HG03354 (cell line): ENCODE measurements around the gene ARPC4.

Experiments
- ATAC-seq: cut with Tn5 transposase; IDR thresholded peaks from one replicate; pipeline ENCODE4 v1.9.1; 2021; ENCODE audit warnings: mild to moderate bottlenecking; ENCODE audit not compliant: unreplicated experiment, poor library complexity, severe bottlenecking

Gene ARPC4

DNA sequence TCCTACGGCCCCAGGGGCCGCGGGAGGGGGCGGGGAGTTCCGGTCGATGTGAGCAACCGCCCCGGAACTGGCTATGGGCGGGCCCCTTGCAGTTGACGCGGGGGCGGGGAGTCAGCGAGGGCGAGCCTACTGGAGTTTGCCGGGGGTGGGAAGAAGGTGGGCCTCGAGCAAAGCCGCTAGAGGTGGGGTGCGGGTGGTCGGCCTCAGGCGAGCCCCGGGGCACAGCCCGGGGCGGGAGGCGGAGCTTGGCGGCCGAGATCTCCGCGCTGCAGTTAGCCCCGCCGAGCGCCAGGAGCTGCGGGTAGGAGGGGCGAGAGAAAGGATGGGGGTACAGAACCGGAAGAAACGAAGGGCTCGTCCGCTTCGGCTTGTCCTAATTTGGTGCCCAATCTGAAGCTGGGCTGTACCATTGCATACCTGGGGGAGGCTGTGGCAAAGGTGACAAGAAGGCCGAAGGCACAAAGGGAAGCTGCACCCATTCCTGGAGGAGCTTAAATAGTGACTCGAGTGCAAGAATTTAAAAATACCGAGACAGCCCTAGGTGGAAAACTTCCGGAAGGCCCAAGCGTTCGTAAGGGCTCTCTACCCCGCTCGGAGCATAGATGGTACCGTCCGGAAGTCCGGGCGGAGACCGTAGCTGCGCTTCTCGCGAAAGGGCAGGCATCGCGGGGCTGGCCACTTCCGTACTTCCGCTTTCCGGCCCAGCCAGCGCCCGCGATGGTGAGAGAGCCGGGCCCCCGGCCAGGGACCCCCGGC lies at the start of gene ARPC4, which contains the start of gene TADA3:
TSS of gene ARPC4 (plus strand) at position 678 of the 756 bp plus-strand sequence. CDS start at position 718, 40 bp downstream.
TSS of gene TADA3 (minus strand) at position 69 of the 756 bp plus-strand sequence. CDS start 1,007 bp downstream, outside the sequence.
- ATAC-seq: peak; percentile 89

DNA sequence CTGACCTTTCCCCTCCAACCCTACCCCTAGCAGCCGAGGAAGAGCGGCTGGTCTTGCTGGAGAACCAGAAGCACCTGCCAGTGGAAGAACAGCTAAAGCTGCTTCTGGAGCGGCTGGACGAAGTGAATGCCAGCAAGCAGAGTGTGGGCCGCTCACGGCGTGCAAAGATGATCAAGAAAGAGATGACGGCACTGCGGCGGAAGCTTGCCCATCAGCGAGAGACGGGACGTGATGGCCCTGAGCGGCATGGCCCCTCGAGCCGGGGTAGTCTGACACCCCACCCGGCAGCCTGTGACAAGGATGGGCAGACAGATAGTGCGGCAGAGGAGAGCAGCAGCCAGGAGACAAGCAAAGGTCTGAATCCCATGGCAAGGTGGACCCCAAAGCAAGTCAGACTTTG lies 49.3 kb upstream of the ARPC4 start:
- ATAC-seq: no peak

DNA sequence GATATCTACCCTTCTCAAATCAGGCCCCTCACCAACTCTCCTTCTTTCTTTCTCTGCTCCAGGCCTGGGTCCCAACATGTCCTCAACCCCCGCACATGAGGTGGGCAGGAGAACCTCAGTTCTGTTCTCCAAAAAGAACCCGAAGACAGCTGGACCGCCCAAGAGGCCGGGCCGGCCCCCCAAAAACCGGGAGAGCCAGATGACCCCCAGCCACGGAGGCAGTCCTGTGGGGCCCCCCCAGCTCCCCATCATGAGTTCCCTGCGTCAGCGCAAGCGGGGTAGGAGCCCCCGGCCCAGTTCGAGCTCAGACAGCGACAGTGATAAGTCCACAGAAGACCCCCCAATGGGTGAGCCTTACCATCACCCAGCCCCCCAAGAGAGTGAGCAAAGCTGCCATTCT lies 48.7 kb upstream of the ARPC4 start:
- ATAC-seq: no peak

DNA sequence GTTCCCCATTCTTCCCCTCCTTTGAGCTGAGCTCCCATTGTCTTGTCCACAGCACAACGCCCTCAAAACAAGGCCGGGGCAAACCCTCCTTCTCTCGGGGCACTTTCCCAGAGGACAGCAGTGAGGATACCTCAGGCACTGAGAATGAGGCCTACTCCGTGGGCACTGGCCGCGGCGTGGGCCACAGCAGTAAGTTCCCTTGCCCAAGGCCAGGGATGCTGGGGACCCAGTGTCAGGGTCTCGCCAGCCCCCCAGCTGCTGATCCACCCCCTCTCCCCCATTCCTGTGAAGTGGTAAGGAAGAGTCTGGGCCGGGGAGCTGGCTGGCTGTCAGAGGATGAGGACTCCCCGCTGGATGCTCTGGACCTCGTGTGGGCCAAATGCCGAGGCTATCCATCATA lies 47.4 kb upstream of the ARPC4 start:
- no peak for ATAC-seq

DNA sequence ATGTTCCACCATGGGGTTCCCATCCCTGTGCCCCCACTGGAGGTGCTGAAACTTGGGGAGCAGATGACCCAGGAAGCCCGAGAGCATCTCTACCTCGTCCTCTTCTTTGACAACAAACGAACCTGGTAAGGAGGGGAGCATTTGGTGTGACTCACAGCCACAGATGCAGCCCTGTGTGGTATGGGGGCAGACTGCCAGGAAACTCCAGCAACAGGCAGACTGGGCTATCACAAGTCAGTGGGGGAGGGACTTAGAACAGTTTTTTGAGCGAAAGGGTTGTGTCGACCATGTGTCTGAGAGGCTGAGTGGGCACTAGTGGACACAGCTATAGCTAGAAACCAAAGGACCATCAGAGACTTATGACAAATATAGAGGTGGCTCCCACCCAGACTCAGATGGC lies 46.6 kb upstream of the ARPC4 start:
- ATAC-seq: no peak

DNA sequence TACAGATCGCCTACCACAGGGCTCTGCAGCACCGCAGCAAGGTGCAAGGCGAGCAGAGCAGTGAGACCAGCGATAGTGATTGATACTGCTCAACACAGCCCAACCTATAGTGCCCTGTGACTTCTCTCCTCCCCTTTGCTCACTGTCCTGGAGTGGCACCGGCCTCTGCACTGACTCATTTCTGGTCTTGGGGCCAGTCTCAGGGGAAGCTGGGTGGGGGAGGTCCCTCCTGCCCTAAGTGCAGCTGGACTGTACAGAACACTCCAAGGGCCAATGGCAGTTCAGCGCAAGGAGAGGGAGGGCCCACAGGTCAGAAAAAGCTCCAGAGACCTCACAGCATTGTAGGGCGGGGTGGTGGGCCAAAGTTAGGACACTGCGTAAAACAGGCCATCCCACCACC lies 45.6 kb upstream of the ARPC4 start:
- ATAC-seq: no peak

DNA sequence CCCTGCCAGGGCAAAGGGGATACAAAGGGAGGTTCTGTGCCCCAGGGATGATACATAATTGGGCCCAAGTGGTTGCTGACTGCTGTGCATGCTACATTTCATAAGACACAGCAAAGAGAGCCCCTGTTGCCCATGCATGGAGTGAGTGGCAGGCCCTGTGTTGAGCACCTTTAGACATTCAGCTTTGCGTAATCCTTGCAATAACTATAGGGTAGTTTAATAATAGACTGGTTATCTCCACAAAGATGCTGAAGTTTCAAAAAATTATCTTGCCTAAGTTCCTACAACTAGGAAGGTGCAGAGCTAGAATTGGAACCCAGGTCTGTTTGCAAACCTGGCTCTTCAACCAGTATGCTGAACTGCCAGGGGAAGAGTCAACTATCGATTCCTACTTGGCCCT lies 44.9 kb upstream of the ARPC4 start:
- no peak for ATAC-seq

DNA sequence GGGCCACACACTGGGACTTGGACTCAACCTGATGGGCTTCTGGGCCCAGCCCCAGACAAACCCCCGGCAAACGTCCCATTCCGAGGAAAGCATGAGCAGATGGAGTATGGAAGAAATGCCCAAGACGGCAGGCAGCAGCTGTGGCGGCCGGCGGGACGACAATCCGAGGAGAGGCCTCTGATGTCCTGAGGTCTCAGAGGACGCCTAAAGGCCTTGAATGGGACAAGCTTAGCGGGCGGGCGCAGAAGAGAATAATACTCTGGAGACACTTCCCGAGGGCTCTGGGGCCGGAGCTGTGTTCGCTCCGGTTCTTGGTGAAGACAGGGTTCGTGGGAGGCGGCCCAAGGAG lies 43.6 kb upstream of the ARPC4 start:
- no peak for ATAC-seq

DNA sequence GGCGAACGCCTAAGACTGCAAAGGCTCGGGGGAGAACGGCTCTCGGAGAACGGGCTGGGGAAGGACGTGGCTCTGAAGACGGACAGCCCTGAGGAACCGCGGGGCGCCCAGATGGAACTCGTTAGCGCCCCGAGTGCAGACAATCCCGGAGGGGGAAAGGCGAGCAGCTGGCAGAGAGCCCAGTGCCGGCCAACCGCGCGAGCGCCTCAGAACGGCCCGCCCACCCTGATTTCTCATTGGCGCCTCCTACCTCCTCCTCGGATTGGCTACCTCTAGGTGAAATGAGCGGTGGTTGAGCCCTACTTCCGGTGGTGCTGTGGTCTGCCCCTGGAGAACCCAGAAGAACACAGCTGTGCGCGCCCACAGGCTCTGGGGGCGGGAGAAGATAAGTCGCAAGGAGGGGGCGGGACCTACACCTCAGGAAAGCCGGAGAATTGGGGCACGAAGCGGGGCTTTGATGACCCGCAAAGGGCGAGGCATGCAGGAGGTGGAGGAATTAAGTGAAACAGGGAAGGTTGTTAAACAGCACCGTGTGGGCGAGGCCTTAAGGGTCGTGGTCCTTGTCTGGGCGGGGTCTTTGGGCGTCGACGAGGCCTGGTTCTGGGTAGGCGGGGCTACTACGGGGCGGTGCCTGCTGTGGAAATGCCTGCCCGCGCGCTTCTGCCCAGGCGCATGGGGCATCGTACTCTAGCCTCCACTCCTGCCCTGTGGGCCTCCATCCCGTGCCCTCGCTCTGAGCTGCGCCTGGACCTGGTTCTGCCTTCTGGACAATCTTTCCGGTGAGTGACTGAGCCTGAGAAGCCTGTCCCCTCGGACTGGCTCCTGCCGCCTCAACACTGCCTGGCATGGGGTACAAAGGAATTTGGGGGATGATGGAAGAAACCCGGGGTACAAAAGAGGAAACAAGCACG lies 43.0 kb upstream of the ARPC4 start, which contains the start of gene OGG1:
TSS of gene OGG1 (plus strand) at position 308 of the 911 bp plus-strand sequence. CDS start at position 643, 335 bp downstream.
- ATAC-seq: peak; percentile 92

DNA sequence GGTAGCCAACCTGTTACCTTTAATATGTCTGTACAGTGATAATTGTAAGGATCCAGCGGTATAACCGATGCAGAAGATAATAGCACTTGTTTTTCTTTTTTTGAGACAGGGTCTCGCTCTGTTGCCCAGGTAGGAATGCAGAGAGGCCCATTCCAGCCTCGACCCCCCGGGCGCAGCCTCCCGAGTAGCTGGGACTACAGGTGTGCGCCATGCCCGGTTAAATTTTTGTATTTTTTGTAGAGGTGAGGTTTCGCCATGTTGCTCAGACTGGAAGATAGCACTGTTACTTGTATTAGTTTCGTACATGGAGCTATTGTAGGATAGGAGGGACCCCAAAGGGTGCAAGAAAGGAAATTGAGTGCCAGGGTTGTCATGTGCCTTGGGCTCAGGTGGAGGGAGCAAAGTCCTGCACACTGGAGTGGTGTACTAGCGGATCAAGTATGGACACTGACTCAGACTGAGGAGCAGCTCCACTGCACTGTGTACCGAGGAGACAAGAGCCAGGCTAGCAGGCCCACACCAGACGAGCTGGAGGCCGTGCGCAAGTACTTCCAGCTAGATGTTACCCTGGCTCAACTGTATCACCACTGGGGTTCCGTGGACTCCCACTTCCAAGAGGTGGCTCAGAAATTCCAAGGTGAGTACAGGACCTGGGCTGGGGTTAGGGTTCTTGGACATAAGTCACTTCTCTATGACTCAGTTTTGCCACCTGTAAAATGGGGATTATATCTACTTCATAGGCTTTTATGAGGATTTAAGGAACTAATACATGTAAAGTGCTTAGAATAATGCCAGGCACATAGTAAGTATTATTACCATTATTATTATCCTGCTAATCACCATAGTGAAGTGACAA lies 42.1 kb upstream of the ARPC4 start:
- ATAC-seq: no peak

DNA sequence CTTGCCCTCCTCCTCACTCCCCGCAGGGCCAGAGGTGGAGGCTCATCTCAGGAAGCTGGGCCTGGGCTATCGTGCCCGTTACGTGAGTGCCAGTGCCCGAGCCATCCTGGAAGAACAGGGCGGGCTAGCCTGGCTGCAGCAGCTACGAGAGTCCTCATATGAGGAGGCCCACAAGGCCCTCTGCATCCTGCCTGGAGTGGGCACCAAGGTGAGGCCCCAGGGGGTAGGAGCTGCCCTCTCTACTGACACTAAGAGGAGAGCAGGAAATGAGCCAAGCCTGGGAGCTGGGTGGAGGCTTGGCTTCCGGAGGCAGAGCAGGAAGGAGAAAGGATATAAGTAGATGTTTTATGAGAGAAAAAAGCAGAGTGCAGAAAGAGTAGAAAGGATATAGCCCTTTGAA lies 38.2 kb upstream of the ARPC4 start:
- no peak for ATAC-seq

DNA sequence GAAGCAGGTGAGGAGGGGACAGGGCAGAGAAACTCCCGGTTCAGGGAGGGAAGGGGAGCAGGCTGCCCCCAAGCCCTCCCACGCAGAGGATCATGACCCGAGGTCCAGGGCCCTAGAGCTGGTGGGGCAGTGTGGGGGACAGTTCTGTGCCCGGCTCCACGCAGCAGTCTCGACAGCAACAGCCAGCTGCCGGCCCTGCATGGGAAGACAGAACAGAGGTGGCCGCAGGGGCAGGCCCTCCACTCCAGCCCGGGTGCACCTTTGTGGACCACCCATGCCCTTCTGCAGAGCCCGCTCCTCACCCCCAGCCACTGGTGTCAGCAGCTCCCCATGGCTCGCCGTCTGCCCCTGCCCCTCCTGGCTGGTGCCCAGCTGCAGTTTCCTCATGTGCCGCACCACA lies 35.5 kb upstream of the ARPC4 start:
- ATAC-seq: no peak

DNA sequence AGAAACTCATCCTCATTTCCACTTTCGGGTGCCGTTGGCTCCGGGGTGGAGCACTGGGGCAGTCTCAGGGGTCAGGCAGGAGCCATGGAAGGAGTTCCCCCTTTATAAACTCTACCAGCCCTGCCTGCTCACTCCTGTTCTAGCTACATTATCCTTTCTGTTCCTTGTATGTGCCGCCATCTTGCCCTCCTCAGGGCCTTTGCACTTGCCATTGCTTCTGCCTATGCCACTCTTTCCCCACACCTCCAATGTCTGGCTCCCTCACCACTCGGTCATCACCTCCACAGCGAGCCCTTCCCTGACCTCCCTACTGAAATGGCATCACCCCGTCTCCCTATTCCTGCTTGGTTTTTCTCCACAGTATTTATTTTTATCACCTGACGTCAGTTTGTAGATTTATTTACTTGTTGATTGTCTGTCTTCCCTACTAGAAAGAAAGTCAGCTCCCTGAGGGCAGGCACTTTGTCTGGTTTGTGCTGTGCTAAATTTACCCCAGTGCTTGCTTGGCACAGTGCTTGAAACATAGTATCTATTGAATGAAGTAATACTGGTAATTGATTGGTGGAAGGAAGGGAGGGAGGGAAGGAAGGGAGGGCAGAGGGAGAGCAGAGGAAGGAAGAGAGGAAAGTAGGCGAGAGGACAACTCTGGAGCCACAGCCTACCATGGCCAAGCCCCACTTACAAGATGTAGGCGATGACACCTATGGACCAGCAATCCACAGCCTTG lies 31.9 kb upstream of the ARPC4 start:
- no peak for ATAC-seq

DNA sequence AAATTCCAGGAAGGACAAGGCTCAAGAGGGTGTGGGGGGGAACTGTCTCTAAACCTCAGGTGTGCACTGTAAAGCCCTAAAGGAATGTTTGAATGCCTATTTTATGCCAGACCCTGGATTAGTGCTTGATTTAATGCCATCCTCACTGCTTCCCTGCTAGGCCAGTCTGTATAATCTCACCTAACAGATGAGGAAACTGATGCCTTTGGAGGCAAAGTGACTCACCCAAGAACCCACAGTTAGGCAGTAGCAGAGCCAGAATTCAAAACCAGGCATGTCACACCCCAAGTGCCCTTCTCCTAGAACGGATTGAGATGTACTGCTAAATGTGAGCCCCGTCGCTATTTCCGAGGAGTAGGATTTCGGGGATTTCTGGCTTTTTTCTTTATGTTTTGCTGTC lies 31.0 kb upstream of the ARPC4 start:
- no peak for ATAC-seq

DNA sequence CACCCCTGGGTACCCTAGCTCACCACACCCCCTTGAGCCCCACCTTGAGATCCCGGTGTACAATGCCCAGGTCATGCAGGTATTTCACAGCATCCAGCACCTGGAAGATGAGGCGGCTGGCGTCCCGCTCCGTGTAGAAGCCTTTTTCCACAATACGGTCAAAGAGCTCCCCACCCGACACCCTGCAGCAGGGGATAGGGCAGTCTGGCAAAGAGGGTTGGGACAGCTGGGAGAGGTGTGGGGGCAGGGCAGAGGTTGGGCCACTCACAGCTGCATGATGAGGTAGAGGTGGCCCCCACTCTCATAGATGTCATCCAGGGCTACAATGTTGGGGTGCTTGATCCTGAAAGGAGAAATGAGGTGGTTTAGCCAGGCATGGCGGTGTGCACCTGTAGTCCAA lies 30.0 kb upstream of the ARPC4 start:
- no peak for ATAC-seq

DNA sequence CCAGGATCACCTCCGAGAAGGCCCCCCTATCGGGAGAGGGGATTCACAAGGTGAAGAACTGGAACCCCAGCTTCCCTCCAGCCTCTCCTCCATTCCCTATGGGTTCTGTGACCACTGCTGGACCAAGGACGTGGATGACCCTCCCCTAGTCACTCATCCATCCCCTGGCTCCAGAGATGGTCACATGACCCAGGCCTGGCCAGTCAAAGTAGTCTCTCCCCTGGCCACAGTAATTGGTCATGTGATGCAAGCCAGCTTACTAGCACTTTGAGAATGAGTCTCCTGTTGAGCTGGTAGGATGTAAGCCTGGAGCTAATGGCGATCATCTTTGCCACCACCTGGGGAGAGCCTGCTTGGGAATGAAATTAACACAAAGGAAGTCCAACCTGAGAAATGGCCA lies 27.0 kb upstream of the ARPC4 start:
- no peak for ATAC-seq

DNA sequence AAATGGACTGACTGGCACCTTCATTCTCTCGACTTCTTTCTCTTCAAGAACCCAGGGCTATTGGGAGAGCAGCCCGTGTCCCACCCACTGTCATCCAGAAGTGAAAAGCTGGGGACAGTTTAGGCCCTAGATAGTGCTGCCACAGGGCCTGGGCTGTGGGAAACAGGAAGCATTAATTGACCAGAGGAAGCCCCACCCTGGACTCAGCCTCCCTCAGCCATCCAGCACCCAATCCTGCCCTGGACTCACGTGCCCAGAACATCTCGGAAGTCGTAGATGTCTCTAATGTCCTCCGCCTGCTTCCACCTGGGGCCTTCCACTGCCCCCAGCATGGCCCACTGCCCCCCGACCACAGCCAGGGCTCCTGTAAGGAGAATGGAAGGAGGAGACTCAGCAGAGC lies 25.5 kb upstream of the ARPC4 start:
- no peak for ATAC-seq

DNA sequence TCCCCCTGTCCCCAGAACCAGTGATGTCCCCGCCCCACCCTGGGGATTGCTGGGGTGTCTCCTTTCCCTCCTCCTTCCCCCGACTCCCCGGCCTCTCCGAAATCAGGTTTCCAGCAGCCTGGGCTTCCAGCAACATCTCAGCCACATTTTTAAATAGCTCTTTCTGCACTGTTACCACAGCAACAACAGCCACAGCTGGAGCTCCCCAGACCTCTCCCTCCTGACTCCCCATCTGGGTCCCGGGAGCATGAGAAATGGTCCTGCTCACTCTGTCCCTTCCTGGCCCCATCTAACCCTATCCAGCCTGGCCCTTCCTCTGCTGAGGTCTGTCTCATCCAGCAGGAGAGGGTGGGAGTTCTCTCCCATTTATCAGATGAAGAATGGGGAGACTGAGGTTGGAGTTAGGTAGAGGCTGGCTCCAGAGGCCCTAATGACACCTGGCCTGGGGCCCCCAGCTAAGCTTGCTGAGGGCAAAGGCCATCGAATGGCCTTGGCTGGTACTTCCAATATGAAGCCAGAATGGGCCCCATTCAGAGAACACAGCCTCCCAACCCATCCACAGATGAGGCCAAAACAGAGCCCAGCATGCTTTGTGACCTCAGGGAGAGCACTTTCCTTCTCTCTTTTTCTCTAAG lies 24.6 kb upstream of the ARPC4 start:
- ATAC-seq: no peak

DNA sequence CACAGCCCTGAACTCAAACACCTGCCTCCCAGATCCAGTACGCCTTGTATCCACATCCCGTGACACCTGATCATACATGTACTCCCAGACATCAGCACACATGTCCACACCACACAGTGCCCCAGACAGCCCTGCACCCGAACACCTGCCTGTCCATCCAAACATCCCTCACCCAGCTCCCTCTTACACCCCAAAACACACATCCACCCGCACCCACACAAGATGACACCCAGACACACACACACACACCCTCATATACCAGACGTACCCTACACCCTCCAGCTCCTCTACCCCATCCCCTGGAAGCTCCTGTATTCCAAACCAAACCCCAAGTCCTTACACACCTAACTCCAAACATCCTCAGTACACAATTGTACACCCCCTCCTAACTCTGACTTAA lies 23.9 kb upstream of the ARPC4 start:
- no peak for ATAC-seq
